Mucosa of rectum (tissue), 2 donors: ENCODE results near the gene MARCHF9.
A peak's percentile ranks its signal among the peaks of the same experiment; 100 is the strongest.

Experiments used
- H3K27ac ChIP-seq, 2 donors: one replicate each; pipeline ENCODE4 v1.7.0; 2013; ENCODE audit warnings: inconsistent platforms in 2 of 2, low read depth in 2 of 2, low read length in 2 of 2
- H3K27me3 ChIP-seq, 2 donors: one replicate each; pipeline ENCODE4 v1.7.0; 2013; ENCODE audit warnings: low read length in 2 of 2; ENCODE audit not compliant: control insufficient read depth in 2 of 2, insufficient read depth in 2 of 2
- H3K36me3 ChIP-seq, 2 donors: one replicate each; pipeline ENCODE4 v1.7.0; 2013; ENCODE audit warnings: low read length in 2 of 2; ENCODE audit not compliant: control insufficient read depth in 2 of 2, insufficient read depth in 2 of 2
- H3K4me1 ChIP-seq, 2 donors: one replicate each; pipeline ENCODE4 v1.7.0; 2013; ENCODE audit warnings: low read length in 2 of 2, mild to moderate bottlenecking in 1 of 2; ENCODE audit not compliant: control insufficient read depth in 2 of 2, insufficient read depth in 2 of 2
- H3K4me3 ChIP-seq, 2 donors: one replicate each; pipeline ENCODE4 v1.7.0; 2013; ENCODE audit warnings: low read length in 2 of 2
- H3K9ac ChIP-seq, 2 donors: one replicate each; pipeline ENCODE4 v1.7.0; 2013; ENCODE audit warnings: low read length in 2 of 2, low read depth in 1 of 2, mild to moderate bottlenecking in 1 of 2
- H3K9me3 ChIP-seq, 2 donors: one replicate each; pipeline ENCODE4 v1.7.0; 2013; ENCODE audit warnings: low read length in 2 of 2; ENCODE audit not compliant: control insufficient read depth in 2 of 2
- donor health status: healthy.
- donor health status: Normal muscosa, but diverticular disease.

Gene MARCHF9

DNA sequence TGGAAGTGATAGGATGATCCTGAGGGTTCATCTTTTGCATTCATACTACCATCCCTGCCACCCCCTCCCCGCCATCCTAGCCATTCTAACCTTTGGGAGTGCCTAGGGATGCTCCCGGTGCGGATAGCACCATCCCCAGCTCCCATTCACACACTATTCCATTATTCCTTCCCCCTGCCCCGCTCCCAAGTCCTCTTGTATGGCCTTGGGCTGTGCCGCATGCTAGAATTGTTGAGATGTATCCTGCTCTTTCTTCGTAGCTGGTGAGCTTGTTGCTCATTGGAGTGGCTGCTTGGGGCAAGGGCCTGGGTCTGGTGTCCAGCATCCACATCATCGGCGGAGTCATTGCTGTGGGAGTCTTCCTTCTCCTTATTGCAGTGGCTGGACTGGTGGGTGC, 9.4 kb upstream of the MARCHF9 start:
- peak overlapping the region; percentile 92 to 100 for H3K9ac ChIP-seq
- H3K27ac ChIP-seq, result peak overlapping the region; percentile 91 to 93
- H3K36me3 ChIP-seq, result peaks cover 23 to 26% of the 10 kb centered on the region in 2 donors
- peaks cover 14 to 16% of the 10 kb centered on the region in 2 donors for H3K4me1 ChIP-seq
- peak overlapping the region; percentile 81 to 98 for H3K4me3 ChIP-seq
- no peaks in the 10 kb centered on the region for H3K9me3 ChIP-seq
- peaks cover 0 to 17% of the 10 kb centered on the region in 2 donors for H3K27me3 ChIP-seq

DNA sequence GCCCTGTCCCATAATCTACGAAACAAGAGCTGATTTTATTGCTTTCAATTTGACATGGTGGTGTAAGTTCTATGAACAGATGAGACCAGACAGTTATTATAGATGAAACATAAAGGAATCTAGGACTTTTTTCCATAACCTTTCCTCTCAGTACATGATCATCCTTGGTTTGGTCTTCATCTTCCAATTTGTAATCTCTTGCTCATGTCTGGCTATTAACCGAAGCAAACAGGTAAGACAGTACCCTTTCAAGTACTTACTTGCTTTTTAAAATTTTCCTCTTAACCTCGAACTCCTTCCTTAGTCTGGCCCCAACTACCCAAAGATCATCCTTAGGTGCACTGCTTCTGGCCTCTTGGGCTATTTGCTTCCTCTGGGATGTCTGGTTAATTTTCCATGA, 8.9 kb upstream of the MARCHF9 start:
- Histone ChIP-seq H3K9me3 (no peaks in the 10 kb centered on the region), H3K4me1 (peaks cover 15 to 16% of the 10 kb centered on the region in 2 donors), H3K9ac (no peak overlapping the region), H3K36me3 (peaks cover 26 to 29% of the 10 kb centered on the region in 2 donors), H3K4me3 (peak overlapping the region; percentile 81 to 98), H3K27me3 (peaks cover 0 to 12% of the 10 kb centered on the region in 2 donors), H3K27ac (no peak overlapping the region)

DNA sequence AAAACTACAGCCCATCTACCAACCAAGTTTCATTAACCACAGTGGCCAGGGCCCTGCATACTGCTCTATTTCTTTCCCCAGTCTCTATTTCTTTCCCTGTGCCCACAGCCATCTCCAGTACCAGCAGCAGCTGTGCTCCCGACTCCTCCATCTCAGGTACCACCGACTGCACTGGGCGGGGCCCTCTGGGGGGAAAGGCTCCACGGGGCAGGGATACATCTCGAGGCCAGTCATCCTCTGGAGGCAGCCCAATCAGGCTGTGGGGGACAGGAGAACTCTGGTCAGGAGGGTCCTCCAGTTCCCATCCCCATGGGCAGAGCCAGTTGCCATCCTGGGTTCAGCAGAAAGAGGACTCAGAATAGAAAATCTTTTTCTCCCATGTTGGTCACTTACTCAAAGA, 5.8 kb upstream of the MARCHF9 start:
- Histone ChIP-seq H3K27ac (no peak overlapping the region), H3K9me3 (no peaks in the 10 kb centered on the region), H3K36me3 (peaks cover 26 to 29% of the 10 kb centered on the region in 2 donors), H3K4me1 (peaks cover 33 to 34% of the 10 kb centered on the region in 2 donors), H3K4me3 (no peak overlapping the region), H3K9ac (no peak overlapping the region), H3K27me3 (no peaks in the 10 kb centered on the region)

DNA sequence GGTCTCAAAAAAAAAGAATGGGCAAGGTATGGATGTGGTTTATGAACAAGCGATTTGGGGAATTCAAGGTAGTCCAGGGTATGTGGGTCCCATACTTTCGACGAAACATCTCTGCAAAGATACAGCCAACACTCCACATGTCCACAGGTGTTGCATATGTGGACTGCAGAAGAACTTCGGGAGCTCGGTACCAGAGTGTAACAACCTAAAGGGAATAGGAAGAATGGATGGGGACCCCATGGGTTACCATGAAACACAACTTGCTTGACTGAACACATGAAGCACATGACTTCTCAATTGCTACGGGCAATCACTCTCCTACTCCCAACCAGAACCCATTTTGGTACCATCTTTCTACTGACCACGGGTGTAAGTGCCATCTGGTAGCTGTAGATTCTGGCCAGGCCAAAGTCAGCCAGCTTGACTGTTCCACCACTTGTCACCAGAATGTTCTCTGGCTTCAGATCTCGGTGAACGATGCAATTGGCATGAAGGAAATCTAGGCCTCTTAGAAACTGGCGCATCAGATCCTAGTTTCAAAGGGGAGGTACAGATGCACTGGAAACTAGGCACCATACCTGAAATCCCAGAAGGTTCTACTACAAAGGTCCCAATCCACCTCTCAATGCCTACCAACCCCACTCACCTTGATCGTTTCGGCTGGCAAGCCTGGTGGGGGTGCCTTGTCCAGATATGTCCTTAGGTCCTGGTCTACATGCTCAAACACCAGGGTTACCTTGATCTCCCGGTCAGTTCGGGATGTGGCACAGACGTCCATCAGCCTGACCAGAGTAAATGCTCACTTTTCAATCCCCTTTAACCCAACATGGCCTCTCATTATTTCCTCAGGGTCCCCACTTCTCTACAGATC, 4.1 kb upstream of the MARCHF9 start:
- Histone ChIP-seq H3K36me3 (peaks cover 26 to 29% of the 10 kb centered on the region in 2 donors), H3K9me3 (no peaks in the 10 kb centered on the region), H3K27ac (no peak overlapping the region), H3K4me3 (peak overlapping the region in 1 of 2 donors; percentile 89), H3K27me3 (no peaks in the 10 kb centered on the region), H3K9ac (peak overlapping the region; percentile 88 to 89), H3K4me1 (peaks cover 31 to 32% of the 10 kb centered on the region in 2 donors)

DNA sequence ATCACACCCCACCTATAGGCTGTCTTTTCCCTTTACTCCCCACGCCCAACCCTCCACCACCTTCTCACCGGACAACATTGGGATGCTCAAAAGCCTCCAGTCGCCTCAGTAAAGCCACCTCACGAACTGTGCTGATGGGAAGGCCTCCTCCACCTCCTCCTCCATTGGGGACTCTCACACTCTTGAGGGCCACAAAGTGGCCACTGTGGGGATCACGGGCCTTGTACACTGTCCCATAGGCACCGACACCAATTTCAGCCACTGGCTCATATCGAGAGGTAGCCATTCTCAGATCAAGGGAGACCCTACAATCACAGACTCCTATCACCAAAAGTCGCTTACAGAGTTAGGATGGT, 3.5 kb upstream of the MARCHF9 start:
- H3K4me1 ChIP-seq, result peaks cover 35 to 36% of the 10 kb centered on the region in 2 donors
- peak overlapping the region; percentile 83 to 89 for H3K4me3 ChIP-seq
- H3K9ac ChIP-seq, result peak overlapping the region; percentile 88 to 89
- peaks cover 26 to 29% of the 10 kb centered on the region in 2 donors for H3K36me3 ChIP-seq
- H3K27me3 ChIP-seq, result no peaks in the 10 kb centered on the region
- no peaks in the 10 kb centered on the region for H3K9me3 ChIP-seq
- H3K27ac ChIP-seq, result peak overlapping the region; percentile 85 to 86

- H3K36me3 ChIP-seq, result peaks cover 22 to 26% of the 10 kb centered on the region in 2 donors
- peaks cover 40% of the 10 kb centered on the region in 2 donors for H3K4me1 ChIP-seq
Measured at GRCh38 chr12:57751788-57752667, 2.9 kb upstream of the MARCHF9 start, which contains the start of gene CDK4. CDK4 (minus strand) TSS chr12:57752310; CDS start chr12:57751717, 593 bp downstream.

DNA sequence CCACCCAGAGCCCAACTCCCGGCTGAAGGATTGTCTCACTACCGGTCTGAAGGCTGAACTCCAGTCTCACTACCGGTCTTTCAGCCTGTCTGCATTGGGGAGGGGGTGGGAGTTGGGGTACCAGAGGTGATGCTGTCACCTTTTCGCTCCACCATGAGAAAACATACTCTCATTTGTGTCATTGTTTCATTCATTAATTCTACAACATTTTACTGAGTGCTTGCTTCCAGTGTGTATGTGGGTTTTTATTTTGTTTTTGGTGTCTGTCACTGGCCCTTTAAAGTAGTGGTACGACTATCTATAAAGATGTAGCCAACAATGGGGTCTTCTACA, 2.3 kb upstream of the MARCHF9 start:
- Histone ChIP-seq H3K27ac (peak overlapping the region; percentile 59 to 64), H3K27me3 (no peaks in the 10 kb centered on the region), H3K9ac (peak overlapping the region; percentile 61 to 88), H3K4me1 (peaks cover 40% of the 10 kb centered on the region in 2 donors), H3K36me3 (peaks cover 16 to 21% of the 10 kb centered on the region in 2 donors), H3K4me3 (peak overlapping the region; percentile 57 to 89), H3K9me3 (no peaks in the 10 kb centered on the region)

More at GRCh38 chr12:57751788-57752667, 2.9 kb upstream of the MARCHF9 start, which contains the start of gene CDK4:
- H3K9me3 ChIP-seq, result no peaks in the 10 kb centered on the region
- H3K27ac ChIP-seq, result peak within 1 kb of the TSS; percentile 85 to 86
- no peaks in the 10 kb centered on the region for H3K27me3 ChIP-seq
- H3K9ac ChIP-seq, result peak within 1 kb of the TSS; percentile 88 to 89
- H3K4me3 ChIP-seq, result peak within 1 kb of the TSS; percentile 83 to 89

DNA sequence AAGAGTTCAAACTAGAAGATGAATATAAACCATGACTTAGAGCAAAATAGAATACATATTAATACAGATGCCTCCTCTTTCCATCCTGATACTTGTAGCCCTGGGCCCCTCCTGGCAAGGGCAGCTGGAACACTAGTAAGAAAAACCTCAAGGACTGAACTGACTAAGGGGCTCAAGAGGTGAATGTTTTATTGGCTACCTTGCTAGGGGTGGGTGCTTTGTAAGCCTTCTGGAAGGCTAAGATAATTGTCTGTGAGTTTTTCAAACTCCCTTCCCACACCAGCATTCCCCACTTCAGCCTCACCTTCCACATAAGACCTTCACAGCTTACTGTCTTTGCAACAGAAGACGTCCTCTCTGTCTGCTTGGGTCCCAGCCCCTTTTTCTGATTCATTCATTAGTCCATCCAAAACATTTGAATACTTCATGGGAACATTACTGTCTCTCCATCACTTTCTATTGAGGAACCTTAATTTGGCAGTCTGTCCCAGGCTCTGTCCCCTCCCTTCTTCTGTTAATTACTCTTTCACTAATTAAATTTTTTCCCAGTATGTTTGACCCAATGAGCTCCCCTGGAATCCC, 1.1 kb upstream of the MARCHF9 start:
- H3K27ac ChIP-seq, result peak overlapping the region; percentile 53 to 62
- peaks cover 40 to 42% of the 10 kb centered on the region in 2 donors for H3K4me1 ChIP-seq
- no peaks in the 10 kb centered on the region for H3K9me3 ChIP-seq
- H3K4me3 ChIP-seq, result no peak overlapping the region
- peak overlapping the region; percentile 14 to 36 for H3K9ac ChIP-seq
- H3K36me3 ChIP-seq, result peaks cover 15 to 25% of the 10 kb centered on the region in 2 donors
- H3K27me3 ChIP-seq, result no peaks in the 10 kb centered on the region

GRCh38 chr12:57755194-57755453, 221 bp downstream of the MARCHF9 start:
- peaks cover 40 to 42% of the 10 kb centered on the region in 2 donors for H3K4me1 ChIP-seq
- peak overlapping the region; percentile 41 to 60 for H3K4me3 ChIP-seq
- peaks cover 13 to 20% of the 10 kb centered on the region in 2 donors for H3K36me3 ChIP-seq
- peak overlapping the region; percentile 53 to 72 for H3K27ac ChIP-seq
- H3K9me3 ChIP-seq, result no peaks in the 10 kb centered on the region
- no peaks in the 10 kb centered on the region for H3K27me3 ChIP-seq
- H3K9ac ChIP-seq, result no peak overlapping the region
